CD14-positive monocyte (primary cell): Measurements from ENCODE around the gene PPM1G. TPM values are rescaled to one million over a fixed set of nuclear protein-coding genes. Genes with fewer than 3 reads are reported as not detected.

Experiments
- DNase-seq, 3 donors: peaks; one replicate each; pipeline ENCODE4 v3.0.0-alpha.2; 2011 to 2022
- H2AFZ ChIP-seq: 2 replicates; pipeline ENCODE4 v1.6.0; 2012; ENCODE audit warnings: mild to moderate bottlenecking, low read depth, low read length, inconsistent platforms; ENCODE audit not compliant: insufficient read depth, poor library complexity, severe bottlenecking
- H3K27ac ChIP-seq, 2 donors: 1 replicate in 1 of 2; 2 replicates in 1 of 2; pipeline ENCODE4 v1.5.1; 2012 to 2013; ENCODE audit warnings: low read length in 2 of 2, control low read depth in 1 of 2, inconsistent platforms in 1 of 2, low read depth in 1 of 2, mild to moderate bottlenecking in 1 of 2
- H3K27me3 ChIP-seq, 2 donors: one replicate each; pipeline versions ENCODE4 v1.6.0 to v1.6.1; 2011 to 2013; ENCODE audit warnings: low read length in 2 of 2; ENCODE audit not compliant: control insufficient read depth in 2 of 2, insufficient read depth in 2 of 2
- H3K36me3 ChIP-seq, 2 donors: replicated peaks in 1 of 2; 1 replicate in 1 of 2; 2 replicates in 1 of 2; pipeline versions ENCODE4 v1.5.1 to v1.6.1; 2012 to 2013; ENCODE audit warnings: low read length in 2 of 2, control low read depth in 1 of 2, inconsistent platforms in 1 of 2, mild to moderate bottlenecking in 1 of 2; ENCODE audit not compliant: insufficient read depth in 2 of 2, control insufficient read depth in 1 of 2
- H3K4me1 ChIP-seq, 2 donors: 1 replicate in 1 of 2; 2 replicates in 1 of 2; pipeline versions ENCODE4 v1.5.1 to v1.6.1; 2012 to 2013; ENCODE audit warnings: low read length in 2 of 2, control low read depth in 1 of 2, inconsistent platforms in 1 of 2, mild to moderate bottlenecking in 1 of 2, moderate library complexity in 1 of 2; ENCODE audit not compliant: insufficient read depth in 2 of 2, control insufficient read depth in 1 of 2
- H3K4me2 ChIP-seq: replicated peaks from 2 replicates; pipeline ENCODE3; 2012; ENCODE audit warnings: low read length, moderate library complexity, mild to moderate bottlenecking; ENCODE audit not compliant: poor library complexity, severe bottlenecking; ENCODE audit errors: extremely low read depth
- H3K4me3 ChIP-seq, 3 experiments: fragments of 200-600 bp in 1 of 3; sonication (generic) in 1 of 3; replicated peaks in 1 of 3; 1 replicate in 2 of 3; 2 replicates in 1 of 3; pipeline ENCODE4 v1.5.1; 2011 to 2013; ENCODE audit warnings: low read length in 3 of 3, mild to moderate bottlenecking in 3 of 3, control low read depth in 2 of 3, low read depth in 2 of 3, inconsistent platforms in 1 of 3, moderate library complexity in 1 of 3
- H3K79me2 ChIP-seq: 2 replicates; pipeline ENCODE4 v1.6.0; 2012; ENCODE audit warnings: mild to moderate bottlenecking, control low read depth, inconsistent platforms, low read length, moderate library complexity; ENCODE audit not compliant: insufficient read depth
- H3K9ac ChIP-seq: 2 replicates; pipeline ENCODE4 v1.6.0; 2017; ENCODE audit warnings: low read length, mild to moderate bottlenecking; ENCODE audit not compliant: insufficient read depth, poor library complexity, severe bottlenecking
- H3K9me3 ChIP-seq, 2 donors: replicated peaks in 1 of 2; 1 replicate in 1 of 2; 2 replicates in 1 of 2; pipeline versions ENCODE4 v1.5.1 to v1.6.1; 2012 to 2013; ENCODE audit warnings: low read length in 2 of 2, control low read depth in 1 of 2; ENCODE audit not compliant: control insufficient read depth in 1 of 2, insufficient read depth in 1 of 2
- H4K20me1 ChIP-seq: 2 replicates; pipeline ENCODE4 v1.6.0; 2012; ENCODE audit warnings: mild to moderate bottlenecking, low read length, control low read depth, moderate library complexity; ENCODE audit not compliant: insufficient read depth
- H3K27ac Mint-ChIP-seq, 7 donors: one replicate each; pipeline ENCODE4 v1.8.0; 2020; ENCODE audit warnings: mild to moderate bottlenecking in 7 of 7, mixed read lengths in 7 of 7, moderate library complexity in 6 of 7, inconsistent platforms in 2 of 7
- H3K27me3 Mint-ChIP-seq, 3 donors: one replicate each; pipeline ENCODE4 v1.8.0; 2021 to 2022; ENCODE audit warnings: low read depth in 3 of 3, mild to moderate bottlenecking in 3 of 3, mixed read lengths in 3 of 3, moderate library complexity in 3 of 3, inconsistent platforms in 1 of 3
- H3K36me3 Mint-ChIP-seq, 2 donors: one replicate each; pipeline ENCODE4 v1.8.0; 2020; ENCODE audit warnings: mixed read lengths in 2 of 2, inconsistent platforms in 1 of 2, mild to moderate bottlenecking in 1 of 2
- H3K4me1 Mint-ChIP-seq: one replicate; pipeline ENCODE4 v1.8.0; 2020; ENCODE audit warnings: mild to moderate bottlenecking, mixed read lengths
- H3K4me3 Mint-ChIP-seq, 2 donors: one replicate each; pipeline ENCODE4 v1.8.0; 2020; ENCODE audit warnings: mild to moderate bottlenecking in 2 of 2, mixed read lengths in 2 of 2, moderate library complexity in 1 of 2
- H3K9me3 Mint-ChIP-seq, 7 donors: one replicate each; pipeline ENCODE4 v1.8.0; 2020 to 2022; ENCODE audit warnings: mixed read lengths in 7 of 7, mild to moderate bottlenecking in 6 of 7, moderate library complexity in 6 of 7, inconsistent platforms in 2 of 7
- WGBS: methylation state at CpG from one replicate; pipeline ENCODE4 v1.1.5; 2013; ENCODE audit warnings: missing lambda C conversion rate; ENCODE audit not compliant: insufficient coverage; 5-methylcytosine and 5-hydroxymethylcytosine counted together
- intact Hi-C, 2 donors: fragments of 100-400 bp; cut with micrococcal nuclease; formaldehyde crosslinking; loops; one replicate each; pipeline versions ENCODE4 v1.15.0 to v1.15.1; 2023
- polyA plus RNA-seq, 3 donors: library from polyadenylated mRNA; depleted of rRNA in 1 of 3; unstranded in 2 of 3; stranded (reverse) in 1 of 3; fragments of 300-500 nt in 2 of 3; fragments of >200 nt in 1 of 3; fragmentation: Illumina TruSeq in 2 of 3; gene quantifications; 1 replicate in 2 of 3; 2 replicates in 1 of 3; pipeline ENCODE4 v1.2.3, GENCODE V29; 2012 to 2021
- TF ChIP-seq, protein P1 (sequence below): fragments of 200-600 bp; IDR thresholded peaks from one replicate; pipeline ENCODE4 v1.8.0; 2022; ENCODE audit warnings: antibody characterized with exemption, mild to moderate bottlenecking

The PPM1G gene
- polyA plus RNA-seq, 3 donors = 31.9 to 54.3 (median 47.3) TPM

DNA sequence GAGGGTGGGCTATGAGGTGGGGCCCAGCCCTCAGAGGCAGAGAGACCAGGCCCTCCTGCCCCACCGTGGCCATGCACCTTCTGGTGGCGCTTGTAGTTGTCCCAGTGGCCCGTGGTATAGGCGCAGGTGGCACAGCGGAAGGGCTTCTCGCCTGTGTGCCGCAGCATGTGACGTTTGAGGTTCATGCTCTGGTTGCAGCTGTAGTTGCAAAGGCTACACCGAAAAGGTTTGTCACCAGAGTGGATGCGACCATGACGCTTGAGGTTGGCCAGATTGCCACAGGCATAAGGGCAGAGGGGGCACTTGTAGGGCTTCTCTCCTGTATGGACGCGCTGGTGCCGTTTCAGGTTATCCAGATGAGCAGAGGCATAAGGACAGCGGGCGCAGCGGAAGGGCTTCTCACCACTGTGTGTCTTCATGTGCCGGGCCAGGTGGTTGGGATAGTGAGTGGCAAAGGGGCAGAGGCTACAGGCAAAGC, 31.7 kb downstream of the PPM1G start:
- no peak overlapping the region for H3K9ac ChIP-seq
- WGBS = 96% methylated on average over 18 of the region's 18 CpGs
- H3K4me3 ChIP-seq = no peak overlapping the region
- no peak overlapping the region for H2AFZ ChIP-seq
- H3K27me3 Mint-ChIP-seq = peaks cover 0 to 3% (median 1%) of the 10 kb centered on the region in 3 donors
- peaks cover 56% of the 10 kb centered on the region for H3K79me2 ChIP-seq
- H3K4me1 Mint-ChIP-seq = peaks cover 32% of the 10 kb centered on the region
- intact Hi-C loops = loop anchor here in 1 of 2 donors (10.0 kb wide), 1 partner anchor 117 kb away; the partner anchor contains the start of genes FNDC4 and GCKR
- H3K36me3 ChIP-seq = peaks cover 63 to 72% of the 10 kb centered on the region in 2 donors
- peaks cover 58 to 66% of the 10 kb centered on the region in 2 donors for H3K36me3 Mint-ChIP-seq
- H4K20me1 ChIP-seq = peaks cover 51% of the 10 kb centered on the region
- peaks cover 19 to 40% of the 10 kb centered on the region in 2 donors for H3K4me1 ChIP-seq
- TF ChIP-seq, protein P1, sequence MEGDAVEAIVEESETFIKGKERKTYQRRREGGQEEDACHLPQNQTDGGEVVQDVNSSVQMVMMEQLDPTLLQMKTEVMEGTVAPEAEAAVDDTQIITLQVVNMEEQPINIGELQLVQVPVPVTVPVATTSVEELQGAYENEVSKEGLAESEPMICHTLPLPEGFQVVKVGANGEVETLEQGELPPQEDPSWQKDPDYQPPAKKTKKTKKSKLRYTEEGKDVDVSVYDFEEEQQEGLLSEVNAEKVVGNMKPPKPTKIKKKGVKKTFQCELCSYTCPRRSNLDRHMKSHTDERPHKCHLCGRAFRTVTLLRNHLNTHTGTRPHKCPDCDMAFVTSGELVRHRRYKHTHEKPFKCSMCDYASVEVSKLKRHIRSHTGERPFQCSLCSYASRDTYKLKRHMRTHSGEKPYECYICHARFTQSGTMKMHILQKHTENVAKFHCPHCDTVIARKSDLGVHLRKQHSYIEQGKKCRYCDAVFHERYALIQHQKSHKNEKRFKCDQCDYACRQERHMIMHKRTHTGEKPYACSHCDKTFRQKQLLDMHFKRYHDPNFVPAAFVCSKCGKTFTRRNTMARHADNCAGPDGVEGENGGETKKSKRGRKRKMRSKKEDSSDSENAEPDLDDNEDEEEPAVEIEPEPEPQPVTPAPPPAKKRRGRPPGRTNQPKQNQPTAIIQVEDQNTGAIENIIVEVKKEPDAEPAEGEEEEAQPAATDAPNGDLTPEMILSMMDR = no peak
- peak overlapping the region in 1 of 2 donors; percentile 96 for H3K27ac ChIP-seq
- H3K27ac Mint-ChIP-seq = peak overlapping the region in 6 of 7 donors; percentile 12 to 82 (median 49)
- no peaks in the 10 kb centered on the region for H3K9me3 ChIP-seq
- peaks cover 0 to 2% (median 0%) of the 10 kb centered on the region in 7 donors for H3K9me3 Mint-ChIP-seq
- no peaks in the 10 kb centered on the region for H3K27me3 ChIP-seq
- no peak for DNase-seq
- H3K4me3 Mint-ChIP-seq = no peak overlapping the region
- H3K4me2 ChIP-seq = no peak overlapping the region

- Histone ChIP-seq H3K36me3 (peaks cover 58 to 72% of the 10 kb centered on the region in 2 donors), H3K4me2 (no peak overlapping the region), H3K4me3 (no peak overlapping the region), H4K20me1 (peaks cover 51% of the 10 kb centered on the region), H3K27ac (peak overlapping the region in 1 of 2 donors; percentile 96), H3K9ac (no peak overlapping the region), H2AFZ (no peak overlapping the region), H3K9me3 (no peaks in the 10 kb centered on the region), H3K27me3 (no peaks in the 10 kb centered on the region), H3K4me1 (peaks cover 25 to 46% of the 10 kb centered on the region in 2 donors), H3K79me2 (peaks cover 62% of the 10 kb centered on the region)
- Mint-ChIP-seq H3K27ac (peak overlapping the region; percentile 1 to 82 (median 53)), H3K27me3 (peaks cover 0 to 3% (median 1%) of the 10 kb centered on the region in 3 donors), H3K4me1 (peaks cover 38% of the 10 kb centered on the region), H3K9me3 (peaks cover 0 to 2% (median 0%) of the 10 kb centered on the region in 7 donors), H3K4me3 (no peak overlapping the region), H3K36me3 (peaks cover 59 to 65% of the 10 kb centered on the region in 2 donors)
- TF ChIP-seq, protein P1 = no peak
- intact Hi-C loops = loop anchor here in 1 of 2 donors (10.0 kb wide), 1 partner anchor 118 kb away; the partner anchor contains the start of genes FNDC4 and GCKR
- WGBS = 93% methylated on average over 9 of the region's 10 CpGs
- no peak for DNase-seq
These were observed 32.3 kb downstream of the PPM1G start for GRCh38 chr2:27376866-27377617.
